Caco-2 (cell line): ENCODE data around the gene ZNF397. TPM values are rescaled to one million over a fixed set of nuclear protein-coding genes. Genes with fewer than 3 reads are reported as not detected.

Source experiments
- BruUV-seq: library from RNA; stranded (reverse); fragments of 400-500 nt; replicated peaks from 2 replicates; lab custom pipeline; 2021; lab: Mats Ljungman, UMichigan
- CTCF ChIA-PET: fragments of 300-600 bp; sonication (Branson Sonifier 250); formaldehyde crosslinking; loops from one replicate; lab custom pipeline; 2022; ENCODE audit warnings: antibody characterized with exemption; lab: Charles Lee
- POLR2A ChIA-PET: fragments of 300-600 bp; sonication (Branson Sonifier 250); formaldehyde crosslinking; loops from one replicate; lab custom pipeline; 2022; ENCODE audit warnings: antibody characterized with exemption; lab: Charles Lee
- DNase-seq, 2 experiments: peaks; one replicate each; pipeline versions ENCODE4 v3.0.0 to v3.0.0-alpha.2; 2020 to 2022
- H3K27me3 ChIP-seq: replicated peaks from 2 replicates; pipeline ENCODE4 v1.6.0; 2011; ENCODE audit warnings: low read length; ENCODE audit not compliant: control insufficient read depth, insufficient read depth
- H3K36me3 ChIP-seq: 2 replicates; pipeline ENCODE4 v1.5.1; 2011; ENCODE audit warnings: low read length; ENCODE audit not compliant: control insufficient read depth, insufficient read depth
- H3K4me1 ChIP-seq: fragments of 250-450 bp; sonication (Bioruptor Pico); 2 replicates; pipeline ENCODE4 v1.5.1; 2020; ENCODE audit warnings: mild to moderate bottlenecking
- H3K4me3 ChIP-seq: 2 replicates; pipeline ENCODE4 v1.5.1; 2011; ENCODE audit warnings: low read depth, mild to moderate bottlenecking, control low read depth, low read length
- H3K9me3 ChIP-seq: fragments of 250-450 bp; sonication (Bioruptor Pico); 2 replicates; pipeline ENCODE4 v1.5.1; 2020; ENCODE audit warnings: mild to moderate bottlenecking, moderate library complexity
- H3K27ac Mint-ChIP-seq: one replicate; pipeline ENCODE4 v1.8.0; 2022; ENCODE audit warnings: mixed read lengths; ENCODE audit not compliant: unreplicated experiment
- H3K27me3 Mint-ChIP-seq: one replicate; pipeline ENCODE4 v1.8.0; 2022; ENCODE audit warnings: mixed read lengths; ENCODE audit not compliant: insufficient read depth, unreplicated experiment
- H3K36me3 Mint-ChIP-seq: one replicate; pipeline ENCODE4 v1.8.0; 2022; ENCODE audit warnings: mild to moderate bottlenecking, mixed read lengths; ENCODE audit not compliant: insufficient read depth, unreplicated experiment
- H3K4me1 Mint-ChIP-seq: one replicate; pipeline ENCODE4 v1.8.0; 2022; ENCODE audit warnings: low read depth, mixed read lengths; ENCODE audit not compliant: unreplicated experiment
- H3K4me3 Mint-ChIP-seq: one replicate; pipeline ENCODE4 v1.8.0; 2022; ENCODE audit warnings: mild to moderate bottlenecking, moderate library complexity, mixed read lengths; ENCODE audit not compliant: unreplicated experiment
- H3K9me3 Mint-ChIP-seq: one replicate; pipeline ENCODE4 v1.8.0; 2022; ENCODE audit warnings: mixed read lengths; ENCODE audit not compliant: unreplicated experiment
- CTCF ChIP-seq, 2 experiments: fragments of 200-600 bp in 1 of 2; IDR thresholded peaks; 1 replicate in 1 of 2; 2 replicates in 1 of 2; pipeline versions ENCODE4 v1.5.1 to v1.8.0; 2011 to 2022; ENCODE audit warnings: antibody characterized with exemption in 1 of 2, control low read depth in 1 of 2, inconsistent platforms in 1 of 2, low read depth in 1 of 2, low read length in 1 of 2, mild to moderate bottlenecking in 1 of 2, moderate library complexity in 1 of 2; ENCODE audit not compliant: insufficient read depth in 1 of 2, severe bottlenecking in 1 of 2, unreplicated experiment in 1 of 2
- intact Hi-C: fragments of 100-400 bp; cut with micrococcal nuclease; formaldehyde crosslinking; loops from one replicate; pipeline ENCODE4 v1.10.0; 2022; ENCODE audit not compliant: unreplicated experiment
- total RNA-seq: library from RNA; stranded (reverse); gene quantifications from 2 replicates; pipeline ENCODE4 v1.2.3, GENCODE V29; 2022

The ZNF397 gene
- total RNA-seq, 1 experiment from 2014 or later, result 4.9 TPM

GRCh38 chr18:35282353-35282752 lies 41.5 kb downstream of the ZNF397 start:
- H3K4me3 Mint-ChIP-seq, result no peak overlapping the region
- Histone ChIP-seq H3K36me3 (peaks cover 1% of the 10 kb centered on the region; the same call in 1 of the 2 replicates), H3K9me3 (no peaks in the 10 kb centered on the region), H3K4me1 (no peaks in the 10 kb centered on the region), H3K27me3 (no peaks in the 10 kb centered on the region), H3K4me3 (no peak overlapping the region)
- BruUV-seq, result no TSS peak
- peaks cover 6% of the 10 kb centered on the region for H3K36me3 Mint-ChIP-seq
- intact Hi-C loops, result no loop called here
- ChIA-PET CTCF (no interaction called here), POLR2A (no interaction called here)
- DNase-seq, result no peak
- no peaks in the 10 kb centered on the region for H3K9me3 Mint-ChIP-seq
- no peak overlapping the region for H3K27ac Mint-ChIP-seq
- H3K4me1 Mint-ChIP-seq, result no peaks in the 10 kb centered on the region
- no peak for TF ChIP-seq CTCF (IDR thresholded peaks at IDR 0.05; ENCODE audit: insufficient read depth in 1 of 2, low read depth in 1 of 2, low read length in 1 of 2, severe bottlenecking in 1 of 2, unreplicated experiment in 1 of 2)
- H3K27me3 Mint-ChIP-seq, result no peaks in the 10 kb centered on the region

GRCh38 chr18:35283923-35284794 lies 43.3 kb downstream of the ZNF397 start:
- DNase-seq, result no peak
- ChIA-PET CTCF (no interaction called here), POLR2A (no interaction called here)
- peaks cover 6% of the 10 kb centered on the region for H3K36me3 Mint-ChIP-seq
- H3K4me3 ChIP-seq, result no peak overlapping the region
- H3K27ac Mint-ChIP-seq, result no peak overlapping the region
- no TSS peak for BruUV-seq
- H3K36me3 ChIP-seq, result peaks cover 1% of the 10 kb centered on the region; the same call in 1 of the 2 replicates
- no peaks in the 10 kb centered on the region for H3K4me1 ChIP-seq
- intact Hi-C loops, result no loop called here
- no peak for TF ChIP-seq CTCF (IDR thresholded peaks at IDR 0.05; ENCODE audit: insufficient read depth in 1 of 2, low read depth in 1 of 2, low read length in 1 of 2, severe bottlenecking in 1 of 2, unreplicated experiment in 1 of 2)
- H3K9me3 ChIP-seq, result no peaks in the 10 kb centered on the region
- no peak overlapping the region for H3K4me3 Mint-ChIP-seq
- no peaks in the 10 kb centered on the region for H3K9me3 Mint-ChIP-seq
- H3K4me1 Mint-ChIP-seq, result peaks cover under 1% of the 10 kb centered on the region
- H3K27me3 Mint-ChIP-seq, result no peaks in the 10 kb centered on the region
- H3K27me3 ChIP-seq, result no peaks in the 10 kb centered on the region

- Histone ChIP-seq H3K36me3 (peaks cover 1% of the 10 kb centered on the region; the same call in 1 of the 2 replicates), H3K27me3 (no peaks in the 10 kb centered on the region), H3K9me3 (no peaks in the 10 kb centered on the region), H3K4me3 (no peak overlapping the region), H3K4me1 (no peaks in the 10 kb centered on the region)
- Mint-ChIP-seq H3K27ac (no peak overlapping the region), H3K4me3 (no peak overlapping the region), H3K36me3 (peaks cover 6% of the 10 kb centered on the region), H3K27me3 (no peaks in the 10 kb centered on the region), H3K9me3 (no peaks in the 10 kb centered on the region), H3K4me1 (peaks cover 6% of the 10 kb centered on the region)
- intact Hi-C loops, result no loop called here
- ChIA-PET CTCF (no interaction called here), POLR2A (no interaction called here)
- BruUV-seq, result no TSS peak
- no peak for DNase-seq
- TF ChIP-seq CTCF (IDR thresholded peaks at IDR 0.05; ENCODE audit: insufficient read depth in 1 of 2, low read depth in 1 of 2, low read length in 1 of 2, severe bottlenecking in 1 of 2, unreplicated experiment in 1 of 2), result no peak
These were observed 44.0 kb downstream of the ZNF397 start for GRCh38 chr18:35284841-35285240.
